ENCODE results near the gene BSG.

The BSG gene

GRCh38 chr19:524062-524674 lies 48.2 kb upstream of the BSG start:
- ChIA-PET CTCF (interaction anchor here (0.9 to 1.3 kb wide), 3 partner anchors 13 to 62 kb away, joined by 3 to 4 read pairs (median 3); no protein-coding TSS in a partner anchor), POLR2A (interaction anchor here (0.7 to 0.9 kb wide), 2 partner anchors 8 to 16 kb away, joined by 4 read pairs; no protein-coding TSS in a partner anchor)
- no peaks in the 10 kb centered on the region for H3K4me1 ChIP-seq (ENCODE audit: control insufficient read depth, insufficient read depth, low read length)
- H3K4me3 ChIP-seq (ENCODE audit: low read depth, low read length), result no peak overlapping the region
- no peak for TF ChIP-seq ZNF548 (tag by site-specific recombination; IDR thresholded peaks at IDR 0.05)
- peak; percentile 41; the same call in 1 of the 2 replicates for TF ChIP-seq HIC1 (tag by site-specific recombination; IDR thresholded peaks at IDR 0.05)
- 0 out of 2 replicates have a peak, but pooled peaks have one; percentile 12 for TF ChIP-seq ZFHX2 (tag by site-specific recombination; conservative IDR thresholded peaks at IDR 0.05)
- no peak for TF ChIP-seq ZNF610 (tag by site-specific recombination; IDR thresholded peaks at IDR 0.05; ENCODE audit: borderline replicate concordance)
- 0 out of 2 replicates have a peak, but pooled peaks have one; percentile 23 for TF ChIP-seq KLF8 (tag by site-specific recombination; IDR thresholded peaks at IDR 0.05)
- no peak for TF ChIP-seq ZNF146 (tag by site-specific recombination; IDR thresholded peaks at IDR 0.05)
- TF ChIP-seq ZNF280D (tag by site-specific recombination; IDR thresholded peaks at IDR 0.05), result no peak
- peak; percentile 34; the same call in 1 of the 2 replicates for TF ChIP-seq ZBTB10 (tag by site-specific recombination; IDR thresholded peaks at IDR 0.05)
- TF ChIP-seq ZBTB48 (tag by site-specific recombination; IDR thresholded peaks at IDR 0.05), result peak; percentile 42; the same call in 1 of the 2 replicates
- no peak for TF ChIP-seq WT1 (tag by site-specific recombination; IDR thresholded peaks at IDR 0.05)
- peak; percentile 74 for TF ChIP-seq PRDM10 (tag by site-specific recombination; IDR thresholded peaks at IDR 0.05)
- TF ChIP-seq KLF1 (tag by site-specific recombination; IDR thresholded peaks at IDR 0.05), result peak; percentile 57; the same call in 1 of the 2 replicates
- peak; percentile 16; the same call in 1 of the 2 replicates for TF ChIP-seq ZNF76 (tag by site-specific recombination; IDR thresholded peaks at IDR 0.05; ENCODE audit: borderline replicate concordance, low read depth)
- 0 out of 2 replicates have a peak, but pooled peaks have one; percentile 23 for TF ChIP-seq OSR2 (tag by site-specific recombination; IDR thresholded peaks at IDR 0.05)
- no peak for TF ChIP-seq ZNF48 (tag by site-specific recombination; IDR thresholded peaks at IDR 0.05)
- TF ChIP-seq ZNF239 (tag by site-specific recombination; IDR thresholded peaks at IDR 0.05), result no peak
- no peak for TF ChIP-seq ZNF155 (tag by site-specific recombination; IDR thresholded peaks at IDR 0.05)
- TF ChIP-seq PATZ1 (tag by site-specific recombination; IDR thresholded peaks at IDR 0.05), result peak; percentile 28
- no peak overlapping the region for H3K27ac ChIP-seq (ENCODE audit: extremely low read depth, low read depth, low read length)
- H3K9me3 ChIP-seq (ENCODE audit: control insufficient read depth, insufficient read depth, low read depth, low read length), result no peaks in the 10 kb centered on the region
- no peaks in the 10 kb centered on the region for H3K36me3 ChIP-seq (ENCODE audit: control insufficient read depth in 2 of 2, insufficient read depth in 1 of 2, low read length in 2 of 2)
